ENCODE measurements around the gene TEP1. TPM values are rescaled to one million over a fixed set of nuclear protein-coding genes. Genes with fewer than 3 reads are reported as not detected.

Gene TEP1
- total and polyA plus RNA-seq, 10 of the 15 experiments (the other 5 are each of a cell fraction or from before 2014, with no cell fraction given) = 3.3 to 29.7 (median 16.8) TPM

- no peak for TF ChIP-seq NR2C1 (IDR thresholded peaks at IDR 0.05)
- no peak for TF ChIP-seq SKIL (IDR thresholded peaks at IDR 0.05; ENCODE audit: low read depth, poor library complexity, severe bottlenecking)
- TF ChIP-seq RELB (IDR thresholded peaks at IDR 0.05; ENCODE audit: low read depth) = peak; percentile 53
- no peak for TF ChIP-seq ZBTB33 (IDR thresholded peaks at IDR 0.05)
- TF ChIP-seq MEF2A (IDR thresholded peaks at IDR 0.05; ENCODE audit: insufficient read depth, low read depth, low read length) = no peak
- TF ChIP-seq HSF1 (IDR thresholded peaks at IDR 0.05; ENCODE audit: low read depth, low read length) = no peak
- peak; percentile 23; the same call in 1 of the 2 replicates for TF ChIP-seq ZNF687 (IDR thresholded peaks at IDR 0.05)
- no peak for TF ChIP-seq HDAC6 (IDR thresholded peaks at IDR 0.05; ENCODE audit: unreplicated experiment)
- no peak for TF ChIP-seq SMARCA5 (IDR thresholded peaks at IDR 0.05)
- TF ChIP-seq HCFC1 (IDR thresholded peaks at IDR 0.05; ENCODE audit: low read length) = no peak
- no peak for TF ChIP-seq CREM (IDR thresholded peaks at IDR 0.05; ENCODE audit: low read depth)
- no peak for TF ChIP-seq RB1 (IDR thresholded peaks at IDR 0.05; ENCODE audit: borderline replicate concordance)
- 0 out of 2 replicates have a peak, but pooled peaks have one; percentile 21 for TF ChIP-seq BACH1 (IDR thresholded peaks at IDR 0.05; ENCODE audit: borderline replicate concordance)
- TF ChIP-seq NFXL1 (IDR thresholded peaks at IDR 0.05; ENCODE audit: borderline replicate concordance) = no peak
- 0 out of 2 replicates have a peak, but pooled peaks have one; percentile 28 for TF ChIP-seq SMAD5 (IDR thresholded peaks at IDR 0.05; ENCODE audit: low read depth)
- TF ChIP-seq ZNF207 (IDR thresholded peaks at IDR 0.05; ENCODE audit: borderline replicate concordance) = no peak
- TF ChIP-seq RAD51 (IDR thresholded peaks at IDR 0.05) = no peak
- TF ChIP-seq MTA3 (IDR thresholded peaks at IDR 0.05; ENCODE audit: borderline replicate concordance, low read length) = no peak
These were observed at the start of gene TEP1 (continued) for GRCh38 chr14:20412876-20413743.
